Nephron (organoid): Measurements from ENCODE around the gene CXCR4.

Source experiments
- H3K27ac Mint-ChIP-seq, 3 experiments: 2 replicates each; pipeline ENCODE4 v1.8.0; 2020; ENCODE audit warnings: mixed read lengths in 3 of 3, mild to moderate bottlenecking in 2 of 3, moderate library complexity in 1 of 3
- H3K27me3 Mint-ChIP-seq: 2 replicates; pipeline ENCODE4 v1.8.0; 2021; ENCODE audit warnings: low read depth, mild to moderate bottlenecking, moderate library complexity, mixed read lengths
- H3K36me3 Mint-ChIP-seq: 2 replicates; pipeline ENCODE4 v1.8.0; 2020; ENCODE audit warnings: low read depth, mixed read lengths
- H3K4me1 Mint-ChIP-seq: 2 replicates; pipeline ENCODE4 v1.8.0; 2020; ENCODE audit warnings: mixed read lengths
- H3K4me3 Mint-ChIP-seq, 3 experiments: 2 replicates each; pipeline ENCODE4 v1.8.0; 2020; ENCODE audit warnings: mild to moderate bottlenecking in 3 of 3, mixed read lengths in 3 of 3, moderate library complexity in 2 of 3
- H3K9me3 Mint-ChIP-seq: 2 replicates; pipeline ENCODE4 v1.8.0; 2020; ENCODE audit warnings: mixed read lengths
- CTCF ChIP-seq, 3 experiments: fragments of 200-600 bp; sonication (generic); IDR thresholded peaks; one replicate each; pipeline ENCODE4 v1.5.0; 2021; ENCODE audit warnings: antibody characterized with exemption in 3 of 3; ENCODE audit not compliant: unreplicated experiment in 3 of 3

Gene CXCR4

GRCh38 chr2:136130511-136130910, 12.6 kb upstream of the CXCR4 start:
- Mint-ChIP-seq H3K9me3 (no peaks in the 10 kb centered on the region), H3K36me3 (no peaks in the 10 kb centered on the region), H3K27me3 (peaks cover 30% of the 10 kb centered on the region), H3K4me3 (no peak overlapping the region), H3K4me1 (peaks cover 14% of the 10 kb centered on the region), H3K27ac (no peak overlapping the region)
- no peak for TF ChIP-seq CTCF (IDR thresholded peaks at IDR 0.05; ENCODE audit: unreplicated experiment in 3 of 3)

GRCh38 chr2:136130045-136130444, 12.1 kb upstream of the CXCR4 start:
- Mint-ChIP-seq H3K9me3 (no peaks in the 10 kb centered on the region), H3K4me3 (no peak overlapping the region), H3K27me3 (peaks cover 35% of the 10 kb centered on the region), H3K4me1 (peaks cover 16% of the 10 kb centered on the region), H3K36me3 (no peaks in the 10 kb centered on the region), H3K27ac (no peak overlapping the region)
- TF ChIP-seq CTCF (IDR thresholded peaks at IDR 0.05; ENCODE audit: unreplicated experiment in 3 of 3): no peak

- Mint-ChIP-seq H3K9me3 (no peaks in the 10 kb centered on the region), H3K4me3 (no peak overlapping the region), H3K36me3 (no peaks in the 10 kb centered on the region), H3K4me1 (peaks cover 19% of the 10 kb centered on the region), H3K27ac (no peak overlapping the region), H3K27me3 (peaks cover 39% of the 10 kb centered on the region)
- no peak for TF ChIP-seq CTCF (IDR thresholded peaks at IDR 0.05; ENCODE audit: unreplicated experiment in 3 of 3)
These were observed 11.7 kb upstream of the CXCR4 start for GRCh38 chr2:136129601-136130000.

GRCh38 chr2:136128905-136129304, 11.0 kb upstream of the CXCR4 start:
- H3K4me3 Mint-ChIP-seq: no peak overlapping the region
- H3K36me3 Mint-ChIP-seq: no peaks in the 10 kb centered on the region
- peaks cover 23% of the 10 kb centered on the region for H3K4me1 Mint-ChIP-seq
- H3K27me3 Mint-ChIP-seq: peaks cover 46% of the 10 kb centered on the region
- no peaks in the 10 kb centered on the region for H3K9me3 Mint-ChIP-seq
- no peak for TF ChIP-seq CTCF (IDR thresholded peaks at IDR 0.05; ENCODE audit: unreplicated experiment in 3 of 3)
- no peak overlapping the region for H3K27ac Mint-ChIP-seq

- Mint-ChIP-seq H3K36me3 (no peaks in the 10 kb centered on the region), H3K4me1 (peaks cover 23% of the 10 kb centered on the region), H3K27me3 (peaks cover 47% of the 10 kb centered on the region), H3K4me3 (no peak overlapping the region), H3K9me3 (no peaks in the 10 kb centered on the region), H3K27ac (no peak overlapping the region)
- no peak for TF ChIP-seq CTCF (IDR thresholded peaks at IDR 0.05; ENCODE audit: unreplicated experiment in 3 of 3)
These were observed 10.4 kb upstream of the CXCR4 start for GRCh38 chr2:136128366-136128765.

- no peak for TF ChIP-seq CTCF (IDR thresholded peaks at IDR 0.05; ENCODE audit: unreplicated experiment in 3 of 3)
- Mint-ChIP-seq H3K4me3 (no peak overlapping the region), H3K36me3 (no peaks in the 10 kb centered on the region), H3K4me1 (peaks cover 29% of the 10 kb centered on the region), H3K27me3 (peaks cover 52% of the 10 kb centered on the region), H3K27ac (no peak overlapping the region), H3K9me3 (no peaks in the 10 kb centered on the region)
These were observed 9.4 kb upstream of the CXCR4 start for GRCh38 chr2:136127356-136127755.
